Activated CD4-positive, alpha-beta T cell treated with anti-CD3 and anti-CD28 coated beads, Interleukin-2, amount 10 ng/mL, durations not matched to agents 7 days and 5 days (primary cell): ENCODE data around the gene SOX9. TPM values are rescaled to one million over a fixed set of nuclear protein-coding genes. Genes with fewer than 3 reads are reported as not detected.
A peak's percentile ranks its signal among the peaks of the same experiment; 100 is the strongest.

Source experiments
- CTCF ChIA-PET: fragments of 350-600 bp; sonication (Branson Sonifier 250); formaldehyde crosslinking; loops from one replicate; lab custom pipeline; 2021; ENCODE audit warnings: antibody characterized with exemption; lab: Charles Lee
- POLR2A ChIA-PET: fragments of 350-600 bp; sonication (Branson Sonifier 250); formaldehyde crosslinking; loops from one replicate; lab custom pipeline; 2021; ENCODE audit warnings: antibody characterized with exemption; lab: Charles Lee
- DNase-seq: peaks from one replicate; pipeline ENCODE4 v3.0.0-alpha.2; 2020
- H3K27ac Mint-ChIP-seq: one replicate; pipeline ENCODE4 v1.8.0; 2021; ENCODE audit warnings: mild to moderate bottlenecking, moderate library complexity, mixed read lengths
- H3K27me3 Mint-ChIP-seq: one replicate; pipeline ENCODE4 v1.8.0; 2021; ENCODE audit warnings: mixed read lengths
- H3K36me3 Mint-ChIP-seq: one replicate; pipeline ENCODE4 v1.8.0; 2021; ENCODE audit warnings: low read depth, mixed read lengths
- H3K4me1 Mint-ChIP-seq: one replicate; pipeline ENCODE4 v1.8.0; 2021; ENCODE audit warnings: mixed read lengths
- H3K4me3 Mint-ChIP-seq: one replicate; pipeline ENCODE4 v1.8.0; 2021; ENCODE audit warnings: mild to moderate bottlenecking, moderate library complexity, mixed read lengths
- H3K9me3 Mint-ChIP-seq: one replicate; pipeline ENCODE4 v1.8.0; 2021; ENCODE audit warnings: mixed read lengths
- total RNA-seq, 2 experiments: library from RNA; stranded (reverse); gene quantifications; one replicate each; pipeline ENCODE4 v1.2.3, GENCODE V29; 2021

SOX9 gene
- total RNA-seq, 2 experiments from 2014 or later, result not detected

DNA sequence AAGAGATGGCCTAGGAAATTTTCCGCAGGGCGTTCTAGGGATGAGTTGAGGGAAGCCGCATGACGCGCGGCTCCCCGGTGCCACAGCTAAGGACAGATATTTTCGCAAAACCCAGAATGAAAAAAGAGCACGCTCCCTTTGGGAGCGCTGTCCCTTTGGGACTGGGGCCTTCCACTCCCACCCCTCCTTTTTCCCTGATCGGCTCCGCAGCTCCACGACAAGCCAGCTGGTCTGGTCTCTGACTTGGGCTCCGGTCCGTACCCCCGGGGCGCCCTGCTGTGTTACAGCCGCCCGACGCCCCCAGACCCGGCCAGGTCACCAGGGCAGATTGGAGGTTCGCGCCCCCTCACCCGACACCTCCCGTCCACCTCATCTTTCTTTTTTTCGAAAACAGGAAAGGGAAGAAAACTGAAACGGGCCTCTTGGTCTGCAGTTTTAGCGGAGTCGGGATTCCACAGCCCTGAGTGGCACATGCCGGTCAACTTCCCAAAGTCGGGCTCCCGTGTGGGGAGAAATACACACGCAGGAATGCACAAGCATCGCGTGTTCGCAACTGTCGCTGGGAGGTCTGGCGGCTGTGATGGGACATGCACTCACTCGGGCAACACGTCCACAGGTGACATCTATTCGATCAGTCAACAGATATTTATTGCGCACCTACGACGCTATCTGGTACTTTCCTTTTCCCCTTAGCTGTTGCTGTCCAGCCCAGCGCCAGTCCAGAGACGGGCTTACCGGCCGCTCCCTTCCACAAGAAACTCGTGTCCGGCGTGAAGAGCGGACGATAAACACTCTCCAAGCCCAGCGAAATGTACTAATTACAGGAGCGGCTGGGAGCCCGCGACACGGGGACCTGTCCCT lies 3.9 kb upstream of the SOX9 start:
- CTCF ChIA-PET, result no interaction called here
- Mint-ChIP-seq H3K36me3 (peaks cover 3% of the 10 kb centered on the region), H3K4me1 (peaks cover 3% of the 10 kb centered on the region), H3K27me3 (peaks cover 57% of the 10 kb centered on the region), H3K27ac (no peak overlapping the region), H3K4me3 (peak overlapping the region; percentile 16), H3K9me3 (no peaks in the 10 kb centered on the region)
- POLR2A ChIA-PET, result no interaction called here
- no peak for DNase-seq

DNA sequence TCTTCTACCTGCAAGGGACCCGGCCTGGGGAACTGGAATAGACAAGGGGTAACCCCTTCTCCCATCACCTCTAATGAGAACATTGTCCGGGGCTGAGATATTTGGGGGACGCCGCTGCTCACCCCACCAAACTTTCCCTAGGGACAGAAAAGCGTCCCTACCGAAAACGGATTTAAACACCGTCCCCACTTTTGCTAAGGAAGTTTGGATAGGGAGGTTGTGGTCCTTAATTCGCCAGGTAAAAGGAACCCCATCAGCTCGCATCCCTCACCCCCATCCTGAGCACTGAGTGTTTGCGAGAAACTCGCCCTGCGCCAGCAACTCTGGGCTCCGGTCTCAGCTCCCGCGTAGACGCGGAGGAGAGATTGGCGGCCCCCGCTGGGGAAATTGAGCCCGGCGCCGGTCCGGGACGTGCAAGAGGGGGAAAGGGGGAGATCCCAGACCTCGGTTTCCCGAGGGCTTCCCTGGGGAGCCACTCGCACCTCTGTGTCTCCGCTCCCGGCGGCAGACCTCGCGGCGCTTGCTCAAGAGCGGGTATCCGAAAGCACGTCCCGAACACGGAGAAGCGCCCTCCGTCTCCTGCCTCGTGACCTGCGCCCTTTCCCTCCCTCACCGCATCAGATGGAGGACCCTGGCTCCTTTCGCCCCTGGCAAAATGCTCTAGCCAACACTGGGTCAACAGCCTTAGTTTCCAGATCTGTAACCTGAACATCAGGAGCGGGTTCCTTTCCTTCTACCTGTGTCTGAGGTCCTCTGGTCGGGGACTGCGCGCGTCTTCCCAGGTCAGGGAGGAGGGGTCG lies 3.1 kb upstream of the SOX9 start:
- Mint-ChIP-seq H3K27ac (peak overlapping the region; percentile 46), H3K27me3 (peaks cover 65% of the 10 kb centered on the region), H3K4me3 (no peak overlapping the region), H3K36me3 (peaks cover 3% of the 10 kb centered on the region), H3K9me3 (no peaks in the 10 kb centered on the region), H3K4me1 (peaks cover 3% of the 10 kb centered on the region)
- no peak for DNase-seq
- ChIA-PET CTCF (no interaction called here), POLR2A (no interaction called here)

DNA sequence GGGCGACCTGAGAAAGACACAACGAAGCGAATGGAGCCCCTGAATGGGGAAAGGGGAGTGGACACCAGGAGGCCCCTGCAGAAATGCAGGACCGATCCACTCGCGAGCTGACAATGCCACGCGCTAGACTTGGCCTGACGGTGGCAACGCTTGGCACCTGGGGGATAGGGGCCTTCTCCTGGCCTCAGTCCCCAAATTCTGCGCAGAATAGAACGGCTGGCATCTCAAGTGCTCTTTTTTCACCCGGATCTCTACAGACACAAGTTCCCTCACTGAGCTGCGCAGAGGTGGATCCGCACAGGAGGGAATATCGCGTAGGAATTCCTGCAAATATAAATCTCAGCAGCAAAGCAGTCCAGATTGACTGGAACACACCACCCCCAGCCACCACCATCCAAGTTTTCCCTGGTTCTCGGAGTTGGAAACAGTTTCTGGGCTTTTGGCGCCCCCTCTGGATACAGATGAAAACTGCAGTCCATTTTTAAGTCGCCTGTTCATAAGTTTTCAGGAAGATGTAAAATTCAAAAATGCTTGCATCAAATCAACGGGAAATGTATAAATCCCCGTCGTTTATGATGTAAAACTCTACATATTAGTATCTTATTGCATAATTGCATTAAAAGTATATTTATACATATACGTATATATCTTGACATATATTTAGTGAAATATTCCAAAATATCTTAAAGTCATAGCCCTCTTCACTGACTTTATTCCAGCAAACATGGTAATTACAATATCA lies 2.3 kb upstream of the SOX9 start:
- ChIA-PET POLR2A (no interaction called here), CTCF (no interaction called here)
- Mint-ChIP-seq H3K27ac (no peak overlapping the region), H3K4me1 (peaks cover 3% of the 10 kb centered on the region), H3K36me3 (peaks cover 3% of the 10 kb centered on the region), H3K27me3 (peaks cover 72% of the 10 kb centered on the region), H3K4me3 (no peak overlapping the region), H3K9me3 (no peaks in the 10 kb centered on the region)
- DNase-seq, result peak; percentile 31

DNA sequence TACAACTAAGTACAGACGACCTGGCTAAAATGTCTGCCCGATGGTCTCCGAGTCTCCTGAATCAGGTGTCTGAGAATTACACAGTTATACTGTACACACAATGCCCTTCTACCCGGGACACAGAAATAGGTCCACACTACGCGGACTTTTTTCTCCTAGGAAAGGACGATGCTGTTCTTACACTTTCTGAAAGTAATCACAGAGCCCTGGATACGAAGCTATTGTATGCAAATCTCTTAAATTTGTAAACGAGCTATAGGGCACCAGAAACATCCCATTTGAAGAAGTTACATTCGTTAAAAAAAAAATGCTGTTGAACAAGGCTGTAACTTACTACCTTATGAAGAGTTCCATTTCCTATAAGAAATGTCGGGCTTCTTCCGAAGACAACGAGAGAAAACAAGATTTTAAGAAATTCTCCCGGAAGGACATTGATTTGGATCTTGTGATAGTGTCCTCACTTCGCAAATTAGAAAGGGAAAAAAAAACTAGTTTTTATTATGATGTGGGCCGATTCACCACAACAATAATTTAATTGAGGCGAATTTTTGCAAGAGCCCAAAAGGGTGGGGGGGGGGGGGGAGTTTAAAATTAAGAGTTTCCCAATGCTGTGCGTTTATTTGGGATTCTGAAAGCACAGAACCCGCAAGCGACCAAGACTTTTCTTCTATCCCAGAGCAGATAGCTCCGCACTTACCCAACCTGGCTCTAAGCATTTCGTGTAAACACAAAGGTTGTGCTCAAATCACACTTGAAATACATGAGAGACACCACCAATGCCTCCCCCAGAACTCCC lies 1.5 kb upstream of the SOX9 start:
- no peaks in the 10 kb centered on the region for H3K9me3 Mint-ChIP-seq
- H3K4me3 Mint-ChIP-seq, result no peak overlapping the region
- POLR2A ChIA-PET, result no interaction called here
- peaks cover 3% of the 10 kb centered on the region for H3K4me1 Mint-ChIP-seq
- no peak overlapping the region for H3K27ac Mint-ChIP-seq
- peaks cover 76% of the 10 kb centered on the region for H3K27me3 Mint-ChIP-seq
- CTCF ChIA-PET, result no interaction called here
- no peak for DNase-seq
- peaks cover 3% of the 10 kb centered on the region for H3K36me3 Mint-ChIP-seq

DNA sequence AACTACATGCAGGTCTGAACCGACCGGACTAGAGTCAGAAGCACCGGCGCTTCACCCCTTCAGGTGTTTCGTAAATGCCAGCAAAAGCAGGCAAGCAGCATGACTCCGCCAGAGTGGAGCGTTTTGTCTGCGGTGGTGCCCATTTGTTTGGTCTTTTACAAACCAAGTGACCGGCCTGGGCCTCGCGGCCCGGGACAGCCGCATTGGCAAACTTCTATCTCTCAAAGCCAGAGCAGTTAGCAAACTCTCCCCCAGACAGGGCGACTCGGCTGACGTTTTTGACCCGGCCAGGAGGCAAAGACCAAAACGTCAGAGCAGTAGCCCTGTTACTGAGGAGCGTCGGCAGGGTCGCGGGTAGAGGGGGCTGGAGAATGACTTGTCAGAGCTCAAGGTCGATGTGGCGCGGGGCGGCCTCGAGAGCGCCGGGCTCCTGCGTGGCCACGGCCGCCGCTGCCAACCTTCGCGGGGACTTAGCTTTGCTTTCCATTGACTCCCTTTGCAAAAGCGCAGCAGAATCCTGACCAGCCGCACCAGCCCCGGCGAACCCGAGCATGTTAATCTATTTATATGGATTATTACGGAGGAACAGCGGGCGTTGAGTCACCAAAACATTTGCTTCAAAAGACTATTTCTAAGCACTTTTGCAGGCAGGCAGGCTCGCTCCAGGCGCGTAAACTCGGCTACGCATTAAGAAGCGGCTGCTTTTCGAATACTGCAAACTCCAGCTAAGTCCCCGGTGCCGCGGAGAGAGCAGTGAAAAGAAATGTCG lies 763 bp upstream of the SOX9 start:
- no peak overlapping the region for H3K4me3 Mint-ChIP-seq
- peaks cover 76% of the 10 kb centered on the region for H3K27me3 Mint-ChIP-seq
- peaks cover 4% of the 10 kb centered on the region for H3K36me3 Mint-ChIP-seq
- no peaks in the 10 kb centered on the region for H3K9me3 Mint-ChIP-seq
- ChIA-PET CTCF (no interaction called here), POLR2A (no interaction called here)
- peaks cover 3% of the 10 kb centered on the region for H3K4me1 Mint-ChIP-seq
- no peak for DNase-seq
- no peak overlapping the region for H3K27ac Mint-ChIP-seq

DNA sequence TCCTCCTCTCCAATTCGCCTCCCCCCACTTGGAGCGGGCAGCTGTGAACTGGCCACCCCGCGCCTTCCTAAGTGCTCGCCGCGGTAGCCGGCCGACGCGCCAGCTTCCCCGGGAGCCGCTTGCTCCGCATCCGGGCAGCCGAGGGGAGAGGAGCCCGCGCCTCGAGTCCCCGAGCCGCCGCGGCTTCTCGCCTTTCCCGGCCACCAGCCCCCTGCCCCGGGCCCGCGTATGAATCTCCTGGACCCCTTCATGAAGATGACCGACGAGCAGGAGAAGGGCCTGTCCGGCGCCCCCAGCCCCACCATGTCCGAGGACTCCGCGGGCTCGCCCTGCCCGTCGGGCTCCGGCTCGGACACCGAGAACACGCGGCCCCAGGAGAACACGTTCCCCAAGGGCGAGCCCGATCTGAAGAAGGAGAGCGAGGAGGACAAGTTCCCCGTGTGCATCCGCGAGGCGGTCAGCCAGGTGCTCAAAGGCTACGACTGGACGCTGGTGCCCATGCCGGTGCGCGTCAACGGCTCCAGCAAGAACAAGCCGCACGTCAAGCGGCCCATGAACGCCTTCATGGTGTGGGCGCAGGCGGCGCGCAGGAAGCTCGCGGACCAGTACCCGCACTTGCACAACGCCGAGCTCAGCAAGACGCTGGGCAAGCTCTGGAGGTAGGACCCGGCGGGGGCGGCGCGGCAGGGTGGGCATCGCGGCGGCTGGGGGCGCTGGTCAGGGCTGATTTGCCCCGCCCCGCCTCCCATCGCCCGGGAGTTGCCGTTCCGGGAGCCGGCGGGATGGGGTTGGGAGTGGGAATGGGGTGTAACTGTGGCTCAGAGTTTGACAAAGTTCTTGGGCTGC lies 567 bp downstream of the SOX9 start:
- no peak for DNase-seq
- ChIA-PET CTCF (no interaction called here), POLR2A (no interaction called here)
- no peaks in the 10 kb centered on the region for H3K9me3 Mint-ChIP-seq
- H3K4me3 Mint-ChIP-seq, result peak overlapping the region; percentile 30
- H3K36me3 Mint-ChIP-seq, result peaks cover 4% of the 10 kb centered on the region
- peaks cover 3% of the 10 kb centered on the region for H3K4me1 Mint-ChIP-seq
- peaks cover 68% of the 10 kb centered on the region for H3K27me3 Mint-ChIP-seq
- peak overlapping the region; percentile 73 for H3K27ac Mint-ChIP-seq

DNA sequence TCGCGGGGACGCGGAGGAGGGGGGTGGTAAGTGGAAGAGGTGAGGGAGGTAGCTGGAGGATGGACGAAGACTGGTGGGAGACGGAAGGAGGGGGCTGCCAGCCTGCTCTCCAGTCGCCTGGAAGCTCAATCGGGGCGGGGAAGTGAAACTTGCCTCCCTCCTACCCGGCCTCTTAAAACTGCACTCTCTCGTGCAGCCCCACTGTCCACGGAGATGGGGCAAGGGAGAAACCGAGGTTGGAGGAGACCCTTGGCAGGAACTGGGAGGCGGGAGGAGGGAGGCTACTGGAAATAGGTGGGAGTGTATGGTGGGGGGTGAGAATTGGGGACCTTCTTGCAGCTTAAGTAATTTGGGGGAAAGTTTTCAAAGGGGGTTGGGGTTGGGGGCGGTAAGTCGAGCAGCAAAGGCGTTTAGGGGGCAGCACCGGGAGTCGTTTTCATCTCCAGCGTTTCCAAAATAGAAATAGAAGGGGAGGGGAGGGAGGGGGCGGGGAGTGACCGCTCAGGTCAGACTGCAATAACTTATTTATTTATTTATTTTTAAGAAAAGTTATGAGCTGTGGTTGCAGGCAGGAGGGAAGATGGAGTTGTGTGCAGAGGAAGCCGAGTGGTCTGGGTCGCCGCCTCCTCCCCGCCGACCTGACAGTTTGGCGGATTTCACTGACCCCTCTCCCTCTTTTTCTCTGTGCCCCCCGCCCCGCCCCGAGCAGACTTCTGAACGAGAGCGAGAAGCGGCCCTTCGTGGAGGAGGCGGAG lies 1.4 kb downstream of the SOX9 start:
- H3K4me1 Mint-ChIP-seq, result peaks cover 3% of the 10 kb centered on the region
- ChIA-PET CTCF (no interaction called here), POLR2A (no interaction called here)
- no peak for DNase-seq
- peaks cover 60% of the 10 kb centered on the region for H3K27me3 Mint-ChIP-seq
- H3K9me3 Mint-ChIP-seq, result no peaks in the 10 kb centered on the region
- peak overlapping the region; percentile 73 for H3K27ac Mint-ChIP-seq
- peaks cover 4% of the 10 kb centered on the region for H3K36me3 Mint-ChIP-seq
- H3K4me3 Mint-ChIP-seq, result peak overlapping the region; percentile 30

DNA sequence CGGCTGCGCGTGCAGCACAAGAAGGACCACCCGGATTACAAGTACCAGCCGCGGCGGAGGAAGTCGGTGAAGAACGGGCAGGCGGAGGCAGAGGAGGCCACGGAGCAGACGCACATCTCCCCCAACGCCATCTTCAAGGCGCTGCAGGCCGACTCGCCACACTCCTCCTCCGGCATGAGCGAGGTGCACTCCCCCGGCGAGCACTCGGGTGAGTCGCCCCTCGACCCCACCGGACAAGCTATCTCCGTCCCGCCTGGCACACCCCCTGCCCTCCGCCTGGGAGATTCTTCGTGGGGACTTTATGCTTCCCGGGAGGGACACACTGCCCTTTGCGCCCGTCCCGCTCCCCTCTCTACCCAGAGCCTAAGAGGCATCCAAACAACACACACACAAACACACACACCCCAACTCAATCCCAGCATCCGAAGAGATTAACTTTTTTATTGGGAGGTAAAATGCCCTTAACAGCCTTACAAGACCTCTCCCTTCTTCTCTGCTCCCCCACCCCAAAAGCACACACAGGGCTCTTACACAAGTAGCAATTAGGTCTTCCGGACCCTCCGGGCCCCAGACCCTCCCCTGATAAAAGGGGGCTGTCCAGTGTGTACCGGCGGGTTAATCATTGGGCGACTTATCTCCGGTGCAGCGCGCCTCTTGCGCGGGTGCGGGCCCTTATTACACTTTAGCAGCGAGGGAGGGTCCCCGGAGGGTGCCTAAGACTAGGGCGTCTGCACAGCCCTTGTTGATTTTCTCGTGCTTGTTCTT lies 2.1 kb downstream of the SOX9 start:
- DNase-seq, result no peak
- Mint-ChIP-seq H3K36me3 (peaks cover 4% of the 10 kb centered on the region), H3K4me3 (peak overlapping the region; percentile 2), H3K27me3 (peaks cover 56% of the 10 kb centered on the region), H3K4me1 (peaks cover 3% of the 10 kb centered on the region), H3K27ac (peak overlapping the region; percentile 73), H3K9me3 (no peaks in the 10 kb centered on the region)
- POLR2A ChIA-PET, result no interaction called here
- CTCF ChIA-PET, result no interaction called here

DNA sequence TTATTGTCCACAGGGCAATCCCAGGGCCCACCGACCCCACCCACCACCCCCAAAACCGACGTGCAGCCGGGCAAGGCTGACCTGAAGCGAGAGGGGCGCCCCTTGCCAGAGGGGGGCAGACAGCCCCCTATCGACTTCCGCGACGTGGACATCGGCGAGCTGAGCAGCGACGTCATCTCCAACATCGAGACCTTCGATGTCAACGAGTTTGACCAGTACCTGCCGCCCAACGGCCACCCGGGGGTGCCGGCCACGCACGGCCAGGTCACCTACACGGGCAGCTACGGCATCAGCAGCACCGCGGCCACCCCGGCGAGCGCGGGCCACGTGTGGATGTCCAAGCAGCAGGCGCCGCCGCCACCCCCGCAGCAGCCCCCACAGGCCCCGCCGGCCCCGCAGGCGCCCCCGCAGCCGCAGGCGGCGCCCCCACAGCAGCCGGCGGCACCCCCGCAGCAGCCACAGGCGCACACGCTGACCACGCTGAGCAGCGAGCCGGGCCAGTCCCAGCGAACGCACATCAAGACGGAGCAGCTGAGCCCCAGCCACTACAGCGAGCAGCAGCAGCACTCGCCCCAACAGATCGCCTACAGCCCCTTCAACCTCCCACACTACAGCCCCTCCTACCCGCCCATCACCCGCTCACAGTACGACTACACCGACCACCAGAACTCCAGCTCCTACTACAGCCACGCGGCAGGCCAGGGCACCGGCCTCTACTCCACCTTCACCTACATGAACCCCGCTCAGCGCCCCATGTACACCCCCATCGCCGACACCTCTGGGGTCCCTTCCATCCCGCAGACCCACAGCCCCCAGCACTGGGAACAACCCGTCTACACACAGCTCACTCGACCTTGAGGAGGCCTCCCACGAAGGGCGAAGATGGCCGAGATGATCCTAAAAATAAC lies 3.0 kb downstream of the SOX9 start:
- Mint-ChIP-seq H3K4me1 (peaks cover 3% of the 10 kb centered on the region), H3K36me3 (peaks cover 4% of the 10 kb centered on the region), H3K27me3 (peaks cover 49% of the 10 kb centered on the region), H3K4me3 (no peak overlapping the region), H3K9me3 (no peaks in the 10 kb centered on the region), H3K27ac (no peak overlapping the region)
- CTCF ChIA-PET, result no interaction called here
- POLR2A ChIA-PET, result no interaction called here
- DNase-seq, result no peak

DNA sequence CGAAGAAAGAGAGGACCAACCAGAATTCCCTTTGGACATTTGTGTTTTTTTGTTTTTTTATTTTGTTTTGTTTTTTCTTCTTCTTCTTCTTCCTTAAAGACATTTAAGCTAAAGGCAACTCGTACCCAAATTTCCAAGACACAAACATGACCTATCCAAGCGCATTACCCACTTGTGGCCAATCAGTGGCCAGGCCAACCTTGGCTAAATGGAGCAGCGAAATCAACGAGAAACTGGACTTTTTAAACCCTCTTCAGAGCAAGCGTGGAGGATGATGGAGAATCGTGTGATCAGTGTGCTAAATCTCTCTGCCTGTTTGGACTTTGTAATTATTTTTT lies 3.6 kb downstream of the SOX9 start:
- peaks cover 4% of the 10 kb centered on the region for H3K36me3 Mint-ChIP-seq
- H3K4me3 Mint-ChIP-seq, result no peak overlapping the region
- no peak for DNase-seq
- H3K4me1 Mint-ChIP-seq, result peaks cover 3% of the 10 kb centered on the region
- ChIA-PET CTCF (no interaction called here), POLR2A (no interaction called here)
- H3K27me3 Mint-ChIP-seq, result peaks cover 42% of the 10 kb centered on the region
- no peaks in the 10 kb centered on the region for H3K9me3 Mint-ChIP-seq
- no peak overlapping the region for H3K27ac Mint-ChIP-seq
